Neural progenitor cell (in vitro differentiated cells): ENCODE data around the gene TFCP2L1. TPM values are rescaled to one million over a fixed set of nuclear protein-coding genes. Genes with fewer than 3 reads are reported as not detected.

ENCODE experiments used
- DNase-seq: peaks from one replicate; pipeline ENCODE4 v3.0.0-alpha.2; 2016; ENCODE audit warnings: low spot score
- H2AFZ ChIP-seq: fragments of 200-600 bp; sonication (generic); replicated peaks from 2 replicates; pipeline ENCODE4 v1.6.1; 2016; ENCODE audit warnings: antibody characterized with exemption
- H3F3A ChIP-seq: fragments of 200-600 bp; sonication (generic); 2 replicates; pipeline ENCODE4 v1.6.1; 2016; ENCODE audit warnings: antibody characterized with exemption, low read depth
- H3K27ac ChIP-seq: fragments of 200-600 bp; sonication (generic); 2 replicates; pipeline ENCODE4 v1.5.1; 2016; ENCODE audit warnings: mild to moderate bottlenecking
- H3K27me3 ChIP-seq: fragments of 200-600 bp; sonication (generic); 2 replicates; pipeline ENCODE4 v1.6.1; 2016; ENCODE audit warnings: mild to moderate bottlenecking, moderate library complexity
- H3K36me3 ChIP-seq: fragments of 200-600 bp; sonication (generic); 2 replicates; pipeline ENCODE4 v1.5.1; 2016
- H3K4me1 ChIP-seq: fragments of 200-600 bp; sonication (generic); 2 replicates; pipeline ENCODE4 v1.6.1; 2016; ENCODE audit warnings: mixed run types
- H3K4me2 ChIP-seq: fragments of 200-600 bp; sonication (generic); 2 replicates; pipeline ENCODE4 v1.6.1; 2016
- H3K4me3 ChIP-seq: fragments of 200-600 bp; sonication (generic); 2 replicates; pipeline ENCODE4 v1.5.1; 2016
- H3K79me2 ChIP-seq: fragments of 200-600 bp; sonication (generic); 2 replicates; pipeline ENCODE4 v1.6.1; 2016; ENCODE audit warnings: low read depth
- H3K9ac ChIP-seq: fragments of 200-600 bp; sonication (generic); 2 replicates; pipeline ENCODE4 v1.6.1; 2016
- H3K9me3 ChIP-seq: fragments of 200-600 bp; sonication (generic); 2 replicates; pipeline ENCODE4 v1.5.1; 2016; ENCODE audit warnings: low read depth
- H4K20me1 ChIP-seq: fragments of 200-600 bp; sonication (generic); 2 replicates; pipeline ENCODE4 v1.6.1; 2016; ENCODE audit warnings: low read depth
- H3K27ac Mint-ChIP-seq: 3 replicates; pipeline ENCODE4 v1.8.0; 2021; ENCODE audit warnings: mixed read lengths
- H3K27me3 Mint-ChIP-seq: 2 replicates; pipeline ENCODE4 v1.8.0; 2022; ENCODE audit warnings: low read depth, mild to moderate bottlenecking, inconsistent platforms, moderate library complexity, mixed read lengths; ENCODE audit not compliant: insufficient read depth
- H3K36me3 Mint-ChIP-seq: 3 replicates; pipeline ENCODE4 v1.8.0; 2021; ENCODE audit warnings: mixed read lengths
- H3K4me1 Mint-ChIP-seq: 3 replicates; pipeline ENCODE4 v1.8.0; 2021; ENCODE audit warnings: mixed read lengths
- H3K4me3 Mint-ChIP-seq: 3 replicates; pipeline ENCODE4 v1.8.0; 2021; ENCODE audit warnings: mild to moderate bottlenecking, moderate library complexity, mixed read lengths
- H3K9me3 Mint-ChIP-seq: 3 replicates; pipeline ENCODE4 v1.8.0; 2020; ENCODE audit warnings: mixed read lengths
- EZH2 ChIP-seq: fragments of 200-600 bp; sonication (generic); IDR thresholded peaks from 2 replicates; pipeline ENCODE4 v1.6.1; 2017; ENCODE audit warnings: antibody characterized with exemption, mild to moderate bottlenecking, moderate library complexity
- EZH2phosphoT487 ChIP-seq: fragments of 200-600 bp; sonication (generic); IDR thresholded peaks from 2 replicates; pipeline ENCODE4 v1.6.1; 2017; ENCODE audit warnings: antibody characterized with exemption
- total RNA-seq: library from RNA; depleted of rRNA; stranded (reverse); fragments of >200 nt; gene quantifications from 2 replicates; pipeline ENCODE4 v1.2.3, GENCODE V29; 2015; ENCODE audit warnings: low replicate concordance
- TF ChIP-seq, protein P1 (sequence below): fragments of 200-600 bp; sonication (generic); IDR thresholded peaks from 2 replicates; pipeline ENCODE4 v1.5.1; 2017; ENCODE audit warnings: antibody characterized with exemption, mild to moderate bottlenecking

The TFCP2L1 gene
- total RNA-seq, 1 donor from 2014 or later = 0.04 TPM

DNA sequence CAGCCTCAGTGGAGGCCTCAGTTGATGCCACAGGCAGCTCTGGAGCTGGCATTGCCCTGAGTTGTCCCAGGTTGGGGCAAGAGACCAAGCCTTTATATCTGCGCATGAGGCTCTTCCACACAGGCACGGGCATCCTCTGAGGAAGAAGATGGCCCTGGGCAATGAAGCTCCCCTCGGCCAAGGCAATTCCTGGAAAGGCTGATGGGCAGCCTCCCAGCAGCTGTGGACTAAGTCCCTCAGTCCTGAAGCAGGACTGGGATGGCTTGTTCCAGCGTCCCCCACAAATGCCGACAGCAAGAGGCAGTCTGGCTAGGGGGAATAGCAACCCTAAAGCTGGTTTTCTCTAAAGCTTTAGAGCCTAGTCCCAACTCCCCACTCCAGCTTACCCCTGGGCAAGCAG lies 90.0 kb downstream of the TFCP2L1 start:
- Mint-ChIP-seq H3K4me3 (no peak overlapping the region), H3K9me3 (no peaks in the 10 kb centered on the region), H3K4me1 (peaks cover 2% of the 10 kb centered on the region), H3K27me3 (peaks cover 6% of the 10 kb centered on the region), H3K36me3 (no peaks in the 10 kb centered on the region), H3K27ac (no peak overlapping the region)
- Histone ChIP-seq H3K27ac (no peak overlapping the region), H2AFZ (no peak overlapping the region), H3K27me3 (no peaks in the 10 kb centered on the region), H3K4me1 (no peaks in the 10 kb centered on the region), H3K9ac (no peak overlapping the region), H3K4me3 (no peak overlapping the region), H3K36me3 (no peaks in the 10 kb centered on the region), H4K20me1 (no peaks in the 10 kb centered on the region), H3K4me2 (no peak overlapping the region), H3K79me2 (no peaks in the 10 kb centered on the region), H3K9me3 (no peaks in the 10 kb centered on the region), H3F3A (no peaks in the 10 kb centered on the region)
- no peak for DNase-seq
- TF ChIP-seq, protein P1, sequence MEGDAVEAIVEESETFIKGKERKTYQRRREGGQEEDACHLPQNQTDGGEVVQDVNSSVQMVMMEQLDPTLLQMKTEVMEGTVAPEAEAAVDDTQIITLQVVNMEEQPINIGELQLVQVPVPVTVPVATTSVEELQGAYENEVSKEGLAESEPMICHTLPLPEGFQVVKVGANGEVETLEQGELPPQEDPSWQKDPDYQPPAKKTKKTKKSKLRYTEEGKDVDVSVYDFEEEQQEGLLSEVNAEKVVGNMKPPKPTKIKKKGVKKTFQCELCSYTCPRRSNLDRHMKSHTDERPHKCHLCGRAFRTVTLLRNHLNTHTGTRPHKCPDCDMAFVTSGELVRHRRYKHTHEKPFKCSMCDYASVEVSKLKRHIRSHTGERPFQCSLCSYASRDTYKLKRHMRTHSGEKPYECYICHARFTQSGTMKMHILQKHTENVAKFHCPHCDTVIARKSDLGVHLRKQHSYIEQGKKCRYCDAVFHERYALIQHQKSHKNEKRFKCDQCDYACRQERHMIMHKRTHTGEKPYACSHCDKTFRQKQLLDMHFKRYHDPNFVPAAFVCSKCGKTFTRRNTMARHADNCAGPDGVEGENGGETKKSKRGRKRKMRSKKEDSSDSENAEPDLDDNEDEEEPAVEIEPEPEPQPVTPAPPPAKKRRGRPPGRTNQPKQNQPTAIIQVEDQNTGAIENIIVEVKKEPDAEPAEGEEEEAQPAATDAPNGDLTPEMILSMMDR = no peak
- TF ChIP-seq EZH2 (no peak), EZH2phosphoT487 (no peak)

DNA sequence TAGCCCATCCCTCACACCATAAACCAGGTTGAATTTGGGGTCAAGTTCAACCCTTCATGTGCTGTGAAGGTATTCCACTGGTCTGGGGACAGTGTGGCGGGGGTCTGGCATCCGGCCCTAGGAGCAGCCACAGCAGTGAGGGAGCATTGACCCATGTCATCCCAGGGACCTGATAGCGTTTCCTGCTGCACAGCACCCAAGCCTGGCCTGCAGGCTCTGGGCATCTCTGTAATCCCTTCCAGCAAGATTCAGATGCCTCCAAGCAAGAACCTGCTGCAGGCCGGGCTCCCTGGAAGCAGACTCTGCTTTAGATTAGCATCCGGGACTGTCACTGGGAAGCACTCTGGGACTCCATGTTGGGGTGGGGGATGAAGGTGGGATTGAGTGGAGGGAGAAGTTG lies 90.4 kb downstream of the TFCP2L1 start:
- TF ChIP-seq EZH2 = no peak
- TF ChIP-seq EZH2phosphoT487 = no peak
- TF ChIP-seq, protein P1 = no peak
- H4K20me1 ChIP-seq = no peaks in the 10 kb centered on the region
- no peaks in the 10 kb centered on the region for H3F3A ChIP-seq
- peaks cover 4% of the 10 kb centered on the region for H3K27me3 Mint-ChIP-seq
- no peak overlapping the region for H3K9ac ChIP-seq
- H2AFZ ChIP-seq = no peak overlapping the region
- H3K9me3 Mint-ChIP-seq = no peaks in the 10 kb centered on the region
- no peak overlapping the region for H3K4me3 ChIP-seq
- no peak overlapping the region for H3K4me3 Mint-ChIP-seq
- peaks cover 2% of the 10 kb centered on the region for H3K4me1 Mint-ChIP-seq
- H3K27ac Mint-ChIP-seq = no peak overlapping the region
- H3K9me3 ChIP-seq = no peaks in the 10 kb centered on the region
- no peak for DNase-seq
- no peaks in the 10 kb centered on the region for H3K36me3 Mint-ChIP-seq
- no peaks in the 10 kb centered on the region for H3K4me1 ChIP-seq
- H3K27me3 ChIP-seq = no peaks in the 10 kb centered on the region
- no peak overlapping the region for H3K27ac ChIP-seq
- no peaks in the 10 kb centered on the region for H3K36me3 ChIP-seq
- H3K79me2 ChIP-seq = no peaks in the 10 kb centered on the region
- H3K4me2 ChIP-seq = no peak overlapping the region

DNA sequence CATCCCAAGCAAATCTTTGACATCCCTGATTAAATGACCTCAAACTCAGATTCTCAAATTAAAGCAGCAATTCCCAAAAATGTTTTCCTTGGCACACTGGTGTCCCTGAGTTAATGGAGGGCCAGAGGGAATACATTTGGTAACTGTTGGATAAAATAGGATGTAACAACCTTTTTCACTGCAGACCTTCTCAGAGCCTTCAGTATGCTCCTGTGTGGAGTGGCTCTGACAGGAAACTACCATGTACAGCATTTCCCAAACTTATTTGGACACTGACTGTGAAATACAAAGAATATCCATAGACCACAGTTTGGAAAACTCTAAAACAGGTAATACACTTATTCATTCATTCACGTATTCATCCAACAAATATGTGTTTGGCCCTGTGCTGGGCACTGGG lies 91.8 kb downstream of the TFCP2L1 start:
- H3K27me3 Mint-ChIP-seq = peaks cover 2% of the 10 kb centered on the region
- H3K9me3 Mint-ChIP-seq = no peaks in the 10 kb centered on the region
- Histone ChIP-seq H3K9me3 (no peaks in the 10 kb centered on the region), H3K36me3 (no peaks in the 10 kb centered on the region), H3K4me3 (no peak overlapping the region), H3K27me3 (no peaks in the 10 kb centered on the region), H3K27ac (no peak overlapping the region), H3K4me1 (no peaks in the 10 kb centered on the region), H3K9ac (no peak overlapping the region), H2AFZ (no peak overlapping the region), H3K79me2 (no peaks in the 10 kb centered on the region), H3F3A (no peaks in the 10 kb centered on the region), H3K4me2 (no peak overlapping the region), H4K20me1 (no peaks in the 10 kb centered on the region)
- H3K4me1 Mint-ChIP-seq = no peaks in the 10 kb centered on the region
- DNase-seq = no peak
- peak overlapping the region; percentile 59 for H3K27ac Mint-ChIP-seq
- no peaks in the 10 kb centered on the region for H3K36me3 Mint-ChIP-seq
- TF ChIP-seq EZH2 (no peak), EZH2phosphoT487 (no peak)
- TF ChIP-seq, protein P1 = no peak
- H3K4me3 Mint-ChIP-seq = no peak overlapping the region

DNA sequence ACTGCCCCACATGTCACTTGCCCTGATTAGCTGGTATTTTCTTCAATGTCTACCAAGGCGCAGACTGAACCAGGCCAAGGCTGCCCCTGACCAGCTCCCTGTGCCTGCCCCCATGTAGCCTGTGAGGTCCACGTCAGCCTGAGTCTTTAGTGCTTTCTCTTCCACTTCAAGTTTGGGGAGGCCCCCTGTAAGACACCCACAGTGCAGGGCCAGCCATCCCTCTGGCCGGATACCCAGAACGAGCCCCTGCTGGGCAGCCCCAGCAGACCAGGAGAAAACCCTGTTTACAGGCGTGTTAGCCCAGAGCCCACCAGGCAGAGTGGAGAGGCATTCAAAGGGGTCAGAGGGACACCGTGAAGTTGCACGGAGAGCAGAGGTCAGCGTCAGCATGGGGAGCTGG lies 92.4 kb downstream of the TFCP2L1 start:
- H3K27me3 Mint-ChIP-seq = peaks cover 4% of the 10 kb centered on the region
- no peaks in the 10 kb centered on the region for H3K36me3 ChIP-seq

More for the DNA sequence above, 92.4 kb downstream of the TFCP2L1 start:
- no peaks in the 10 kb centered on the region for H3K9me3 ChIP-seq
- H3K9ac ChIP-seq = no peak overlapping the region
- H3K27me3 ChIP-seq = no peaks in the 10 kb centered on the region
- H3K4me2 ChIP-seq = no peak overlapping the region
- no peaks in the 10 kb centered on the region for H3K9me3 Mint-ChIP-seq
- no peak overlapping the region for H2AFZ ChIP-seq
- no peaks in the 10 kb centered on the region for H3K4me1 Mint-ChIP-seq
- H3K27ac Mint-ChIP-seq = no peak overlapping the region
- no peaks in the 10 kb centered on the region for H3K79me2 ChIP-seq
- no peaks in the 10 kb centered on the region for H3F3A ChIP-seq
- DNase-seq = no peak
- no peak overlapping the region for H3K27ac ChIP-seq
- H3K4me1 ChIP-seq = no peaks in the 10 kb centered on the region
- no peaks in the 10 kb centered on the region for H3K36me3 Mint-ChIP-seq
- H3K4me3 Mint-ChIP-seq = no peak overlapping the region
- no peaks in the 10 kb centered on the region for H4K20me1 ChIP-seq
- H3K4me3 ChIP-seq = no peak overlapping the region
- TF ChIP-seq EZH2 = no peak
- TF ChIP-seq, protein P1 = no peak
- no peak for TF ChIP-seq EZH2phosphoT487
